ENCODE results near the gene MAD1L1.

MAD1L1 gene

GRCh38 chr7:1813394-1814088 lies 419.2 kb downstream of the MAD1L1 start:
- H3K36me3 ChIP-seq: no peaks in the 10 kb centered on the region; the same call in 1 of the 2 replicates
- no peak overlapping the region for H3K4me3 ChIP-seq (ENCODE audit: low read depth, low read length)
- DNase-seq: no peak
- H3K27me3 ChIP-seq: no peaks in the 10 kb centered on the region
- TF ChIP-seq, protein P1, sequence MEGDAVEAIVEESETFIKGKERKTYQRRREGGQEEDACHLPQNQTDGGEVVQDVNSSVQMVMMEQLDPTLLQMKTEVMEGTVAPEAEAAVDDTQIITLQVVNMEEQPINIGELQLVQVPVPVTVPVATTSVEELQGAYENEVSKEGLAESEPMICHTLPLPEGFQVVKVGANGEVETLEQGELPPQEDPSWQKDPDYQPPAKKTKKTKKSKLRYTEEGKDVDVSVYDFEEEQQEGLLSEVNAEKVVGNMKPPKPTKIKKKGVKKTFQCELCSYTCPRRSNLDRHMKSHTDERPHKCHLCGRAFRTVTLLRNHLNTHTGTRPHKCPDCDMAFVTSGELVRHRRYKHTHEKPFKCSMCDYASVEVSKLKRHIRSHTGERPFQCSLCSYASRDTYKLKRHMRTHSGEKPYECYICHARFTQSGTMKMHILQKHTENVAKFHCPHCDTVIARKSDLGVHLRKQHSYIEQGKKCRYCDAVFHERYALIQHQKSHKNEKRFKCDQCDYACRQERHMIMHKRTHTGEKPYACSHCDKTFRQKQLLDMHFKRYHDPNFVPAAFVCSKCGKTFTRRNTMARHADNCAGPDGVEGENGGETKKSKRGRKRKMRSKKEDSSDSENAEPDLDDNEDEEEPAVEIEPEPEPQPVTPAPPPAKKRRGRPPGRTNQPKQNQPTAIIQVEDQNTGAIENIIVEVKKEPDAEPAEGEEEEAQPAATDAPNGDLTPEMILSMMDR (IDR thresholded peaks at IDR 0.05; ENCODE audit: low read depth, low read length): no peak
- peaks cover 33% of the 10 kb centered on the region for H3K4me1 ChIP-seq
- no peaks in the 10 kb centered on the region for H3K9me3 ChIP-seq

- peak; percentile 92 for DNase-seq
- no peaks in the 10 kb centered on the region for H3K9me3 ChIP-seq
- TF ChIP-seq, protein P1 (IDR thresholded peaks at IDR 0.05; ENCODE audit: low read depth, low read length): peak; percentile 70
- H3K4me1 ChIP-seq: peaks cover 33% of the 10 kb centered on the region
- H3K27me3 ChIP-seq: no peaks in the 10 kb centered on the region
- H3K36me3 ChIP-seq: no peaks in the 10 kb centered on the region; the same call in 1 of the 2 replicates
- H3K4me3 ChIP-seq (ENCODE audit: low read depth, low read length): peak overlapping the region; percentile 14
Observed at GRCh38 chr7:1812509-1813393, 420.0 kb downstream of the MAD1L1 start.

- H3K9me3 ChIP-seq: no peaks in the 10 kb centered on the region
- peaks cover 33% of the 10 kb centered on the region for H3K4me1 ChIP-seq
- no peaks in the 10 kb centered on the region; the same call in 1 of the 2 replicates for H3K36me3 ChIP-seq
- DNase-seq: no peak
- TF ChIP-seq, protein P1 (IDR thresholded peaks at IDR 0.05; ENCODE audit: low read depth, low read length): no peak
- H3K27me3 ChIP-seq: no peaks in the 10 kb centered on the region
- no peak overlapping the region for H3K4me3 ChIP-seq (ENCODE audit: low read depth, low read length)
Observed at GRCh38 chr7:1811850-1812508, 420.8 kb downstream of the MAD1L1 start.

DNA sequence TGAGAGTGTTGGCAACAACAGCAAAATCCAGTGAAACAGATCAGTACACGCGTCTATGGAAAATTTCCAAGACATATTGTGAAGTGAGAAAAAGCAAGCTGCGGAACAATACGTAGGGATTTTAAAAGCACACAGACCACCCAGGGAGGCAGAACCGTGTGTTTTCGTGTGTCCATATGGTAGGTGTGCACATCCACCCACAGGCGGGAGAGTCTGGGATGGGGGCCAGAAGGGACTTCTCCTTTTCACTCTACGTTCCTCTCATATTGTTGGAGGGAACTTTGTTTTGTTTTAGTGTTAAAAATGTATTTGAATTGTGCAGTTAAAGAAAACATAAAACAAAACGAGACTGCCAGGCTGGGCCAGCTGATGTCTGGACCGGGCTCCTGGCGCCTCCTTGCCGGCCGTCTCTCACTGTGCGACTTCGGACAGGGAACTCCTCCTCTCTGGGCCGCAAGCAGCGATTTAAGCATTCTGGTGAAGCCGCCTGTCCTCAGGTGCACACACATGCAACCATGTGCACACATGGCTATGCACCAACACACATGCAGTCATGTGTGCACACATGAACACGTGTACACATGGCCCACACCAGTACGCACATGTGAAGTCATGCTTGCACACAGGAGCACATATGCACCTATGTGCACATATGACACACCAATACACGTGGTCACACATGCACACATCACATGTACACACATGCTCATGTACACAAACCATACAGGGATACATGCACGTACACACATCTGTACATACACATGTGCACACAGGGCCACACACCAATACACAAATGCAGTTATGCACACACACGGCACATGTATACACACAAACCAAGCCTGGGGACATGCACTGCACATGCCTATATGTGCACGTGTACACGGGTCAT lies 421.5 kb downstream of the MAD1L1 start:
- DNase-seq: no peak
- Histone ChIP-seq H3K27me3 (no peaks in the 10 kb centered on the region), H3K4me1 (peaks cover 27% of the 10 kb centered on the region), H3K4me3 (ENCODE audit: low read depth, low read length) (no peak overlapping the region), H3K9me3 (no peaks in the 10 kb centered on the region), H3K36me3 (no peaks in the 10 kb centered on the region; the same call in 1 of the 2 replicates)
- TF ChIP-seq, protein P1 (IDR thresholded peaks at IDR 0.05; ENCODE audit: low read depth, low read length): no peak

GRCh38 chr7:1810521-1810920 lies 422.2 kb downstream of the MAD1L1 start:
- no peak overlapping the region for H3K4me3 ChIP-seq (ENCODE audit: low read depth, low read length)
- DNase-seq: no peak
- peaks cover 22% of the 10 kb centered on the region for H3K4me1 ChIP-seq
- TF ChIP-seq, protein P1 (IDR thresholded peaks at IDR 0.05; ENCODE audit: low read depth, low read length): no peak
- no peaks in the 10 kb centered on the region; the same call in 1 of the 2 replicates for H3K36me3 ChIP-seq
- H3K9me3 ChIP-seq: no peaks in the 10 kb centered on the region
- no peaks in the 10 kb centered on the region for H3K27me3 ChIP-seq

All from BE2C (cell line).